Mesenchymal stem cell (in vitro differentiated cells and primary cell): ENCODE results near the gene IRF2BP2.

Experiments used
- DNase-seq: peaks from one replicate; pipeline ENCODE4 v3.0.0-alpha.2; 2013
- H2AFZ ChIP-seq: one replicate; pipeline ENCODE4 v1.6.1; 2013; ENCODE audit warnings: low read depth, mild to moderate bottlenecking, control low read depth, inconsistent platforms, low read length, moderate library complexity
- H2AK5ac ChIP-seq: 2 replicates; pipeline ENCODE4 v1.6.1; 2013; ENCODE audit warnings: low read length, moderate library complexity, mild to moderate bottlenecking, inconsistent platforms; ENCODE audit not compliant: severe bottlenecking
- H2BK120ac ChIP-seq: one replicate; pipeline ENCODE4 v1.6.1; 2013; ENCODE audit warnings: low read depth, mild to moderate bottlenecking, inconsistent platforms, low read length, moderate library complexity
- H2BK12ac ChIP-seq, 2 experiments: one replicate each; pipeline ENCODE4 v1.6.1; 2013; ENCODE audit warnings: inconsistent platforms in 2 of 2, low read length in 2 of 2, mild to moderate bottlenecking in 2 of 2, moderate library complexity in 2 of 2, control low read depth in 1 of 2
- H2BK15ac ChIP-seq: one replicate; pipeline ENCODE4 v1.6.1; 2013; ENCODE audit warnings: mild to moderate bottlenecking, low read depth, inconsistent platforms; ENCODE audit not compliant: poor library complexity, severe bottlenecking
- H2BK5ac ChIP-seq: 2 replicates; pipeline ENCODE4 v1.6.1; 2013; ENCODE audit warnings: low read depth, mild to moderate bottlenecking, low read length, control low read depth, inconsistent platforms; ENCODE audit not compliant: poor library complexity, severe bottlenecking
- H3K14ac ChIP-seq, 2 experiments: one replicate each; pipeline ENCODE4 v1.6.1; 2013; ENCODE audit warnings: inconsistent platforms in 2 of 2, low read length in 2 of 2, control low read depth in 1 of 2, mild to moderate bottlenecking in 1 of 2, moderate library complexity in 1 of 2
- H3K18ac ChIP-seq, 2 experiments: one replicate each; pipeline ENCODE4 v1.6.1; 2013; ENCODE audit warnings: inconsistent platforms in 2 of 2, low read length in 2 of 2, control low read depth in 1 of 2, low read depth in 1 of 2, mild to moderate bottlenecking in 1 of 2
- H3K23ac ChIP-seq, 2 experiments: one replicate each; pipeline ENCODE4 v1.6.1; 2013; ENCODE audit warnings: inconsistent platforms in 2 of 2, low read length in 2 of 2, mild to moderate bottlenecking in 2 of 2, moderate library complexity in 2 of 2, control low read depth in 1 of 2
- H3K27ac ChIP-seq: 2 replicates; pipeline ENCODE4 v1.5.1; 2013; ENCODE audit warnings: mild to moderate bottlenecking, moderate library complexity, low read length, control low read depth, inconsistent platforms; ENCODE audit not compliant: poor library complexity, severe bottlenecking
- H3K27me3 ChIP-seq, 2 experiments: 2 replicates each; pipeline versions ENCODE4 v1.6.1 to v1.7.0; 2013; ENCODE audit warnings: low read length in 2 of 2, mild to moderate bottlenecking in 2 of 2, moderate library complexity in 2 of 2, control low read depth in 1 of 2, inconsistent platforms in 1 of 2; ENCODE audit not compliant: control insufficient read depth in 1 of 2, insufficient read depth in 1 of 2
- H3K36me3 ChIP-seq, 2 experiments: 2 replicates each; pipeline versions ENCODE4 v1.6.1 to v1.7.0; 2013; ENCODE audit warnings: low read length in 2 of 2, control low read depth in 1 of 2, inconsistent platforms in 1 of 2, low read depth in 1 of 2, mild to moderate bottlenecking in 1 of 2; ENCODE audit not compliant: insufficient read depth in 2 of 2, control insufficient read depth in 1 of 2
- H3K4ac ChIP-seq, 2 experiments: one replicate each; pipeline ENCODE4 v1.6.1; 2013; ENCODE audit warnings: inconsistent platforms in 2 of 2, low read length in 2 of 2, mild to moderate bottlenecking in 2 of 2, moderate library complexity in 2 of 2, control low read depth in 1 of 2, low read depth in 1 of 2
- H3K4me1 ChIP-seq: 2 replicates; pipeline ENCODE4 v1.6.1; 2013; ENCODE audit warnings: low read depth, low read length, control low read depth; ENCODE audit not compliant: control insufficient read depth, insufficient read depth
- H3K4me2 ChIP-seq: 2 replicates; pipeline ENCODE4 v1.6.1; 2013; ENCODE audit warnings: low read length, mild to moderate bottlenecking, inconsistent platforms; ENCODE audit not compliant: poor library complexity, severe bottlenecking
- H3K4me3 ChIP-seq, 2 experiments: 2 replicates each; pipeline versions ENCODE4 v1.5.1 to v1.7.0; 2013; ENCODE audit warnings: low read length in 2 of 2, mild to moderate bottlenecking in 2 of 2, control low read depth in 1 of 2, low read depth in 1 of 2; ENCODE audit not compliant: insufficient read depth in 1 of 2
- H3K79me1 ChIP-seq: replicated peaks from 2 replicates; pipeline ENCODE4 v1.6.1; 2013; ENCODE audit warnings: mild to moderate bottlenecking, control low read depth, low read length, inconsistent platforms; ENCODE audit not compliant: poor library complexity, severe bottlenecking
- H3K9ac ChIP-seq: 2 replicates; pipeline ENCODE4 v1.7.0; 2013; ENCODE audit warnings: mild to moderate bottlenecking, low read length, moderate library complexity
- H3K9me3 ChIP-seq: 2 replicates; pipeline ENCODE4 v1.7.0; 2013; ENCODE audit warnings: mild to moderate bottlenecking, low read length; ENCODE audit not compliant: control insufficient read depth
- H4K8ac ChIP-seq: one replicate; pipeline ENCODE4 v1.6.1; 2013; ENCODE audit warnings: inconsistent platforms, mild to moderate bottlenecking, low read length, moderate library complexity
- H4K91ac ChIP-seq: one replicate; pipeline ENCODE4 v1.6.1; 2013; ENCODE audit warnings: mild to moderate bottlenecking, low read length, inconsistent platforms
- WGBS: methylation state at CpG from one replicate; pipeline ENCODE4 v1.1.7; 2013; ENCODE audit warnings: mixed read lengths; 5-methylcytosine and 5-hydroxymethylcytosine counted together

The IRF2BP2 gene

GRCh38 chr1:234600418-234601281 lies 9.3 kb downstream of the IRF2BP2 start:
- no peaks in the 10 kb centered on the region for H3K79me1 ChIP-seq
- DNase-seq = peak; percentile 49
- 38% methylated on average over 9 of the region's 11 CpGs for WGBS
- H2AK5ac ChIP-seq = no peak overlapping the region
- H2BK5ac ChIP-seq = no peak overlapping the region
- H3K4me1 ChIP-seq = peaks cover 1% of the 10 kb centered on the region
- H3K23ac ChIP-seq = no peak overlapping the region
- H4K91ac ChIP-seq = peak overlapping the region; percentile 47
- H3K9me3 ChIP-seq = no peaks in the 10 kb centered on the region
- no peak overlapping the region for H2BK120ac ChIP-seq
- H3K9ac ChIP-seq = peak overlapping the region; percentile 100
- no peak overlapping the region for H4K8ac ChIP-seq
- H3K27ac ChIP-seq = peak overlapping the region; percentile 74
- H2AFZ ChIP-seq = no peak overlapping the region
- no peaks in the 10 kb centered on the region for H3K27me3 ChIP-seq
- no peak overlapping the region for H3K14ac ChIP-seq
- peaks cover 0 to 40% of the 10 kb centered on the region in 2 experiments for H3K36me3 ChIP-seq
- H2BK15ac ChIP-seq = peak overlapping the region; percentile 67
- peak overlapping the region; percentile 28 to 64 for H3K4me3 ChIP-seq
- H2BK12ac ChIP-seq = peak overlapping the region in 1 of 2 experiments; percentile 92
- H3K4ac ChIP-seq = no peak overlapping the region
- H3K4me2 ChIP-seq = peak overlapping the region; percentile 37
- peak overlapping the region in 1 of 2 experiments; percentile 74 for H3K18ac ChIP-seq

GRCh38 chr1:234599617-234600417 lies 10.2 kb downstream of the IRF2BP2 start:
- no peaks in the 10 kb centered on the region for H3K79me1 ChIP-seq
- no peak overlapping the region for H3K23ac ChIP-seq
- peak overlapping the region; percentile 85 for H2BK120ac ChIP-seq

GRCh38 chr1:234598974-234599616 lies 10.9 kb downstream of the IRF2BP2 start:
- Histone ChIP-seq H3K23ac (no peak overlapping the region), H3K36me3 (peaks cover 0 to 25% of the 10 kb centered on the region in 2 experiments)

More at GRCh38 chr1:234599617-234600417, 10.2 kb downstream of the IRF2BP2 start:
- Histone ChIP-seq H4K91ac (peak overlapping the region; percentile 79), H3K36me3 (peaks cover 0 to 32% of the 10 kb centered on the region in 2 experiments), H4K8ac (peak overlapping the region; percentile 71), H3K14ac (peak overlapping the region in 1 of 2 experiments; percentile 75), H2BK15ac (peak overlapping the region; percentile 93), H3K4me2 (peak overlapping the region; percentile 87), H3K9me3 (no peaks in the 10 kb centered on the region), H2AFZ (peak overlapping the region; percentile 51), H2BK12ac (peak overlapping the region in 1 of 2 experiments; percentile 89), H3K4me3 (peak overlapping the region; percentile 61 to 80), H3K27ac (peak overlapping the region; percentile 82), H3K27me3 (no peaks in the 10 kb centered on the region), H3K4ac (peak overlapping the region; percentile 51 to 91), H2BK5ac (peak overlapping the region; percentile 57), H3K18ac (peak overlapping the region; percentile 92 to 93), H2AK5ac (no peak overlapping the region), H3K4me1 (peaks cover 1% of the 10 kb centered on the region), H3K9ac (peak overlapping the region; percentile 100)
- DNase-seq = peak; percentile 92
- WGBS = 1% methylated on average over 52 of the region's 87 CpGs

More at GRCh38 chr1:234598974-234599616, 10.9 kb downstream of the IRF2BP2 start:
- H2BK12ac ChIP-seq = no peak overlapping the region
- H2AK5ac ChIP-seq = no peak overlapping the region
- H3K14ac ChIP-seq = no peak overlapping the region
- H4K91ac ChIP-seq = no peak overlapping the region
- DNase-seq = peak; percentile 54
- H3K4me1 ChIP-seq = peaks cover 1% of the 10 kb centered on the region
- no peak overlapping the region for H4K8ac ChIP-seq
- no peak overlapping the region for H2BK120ac ChIP-seq
- H3K79me1 ChIP-seq = no peaks in the 10 kb centered on the region
- no CpG with 5 or more reads among the region's 1 CpG for WGBS
- peak overlapping the region; percentile 87 for H3K4me2 ChIP-seq
- no peak overlapping the region for H2AFZ ChIP-seq
- H3K9ac ChIP-seq = peak overlapping the region; percentile 92
- peak overlapping the region in 1 of 2 experiments; percentile 93 for H3K18ac ChIP-seq
- H3K4ac ChIP-seq = no peak overlapping the region
- H2BK5ac ChIP-seq = no peak overlapping the region
- H2BK15ac ChIP-seq = no peak overlapping the region
- peak overlapping the region in 1 of 2 experiments; percentile 80 for H3K4me3 ChIP-seq
- no peaks in the 10 kb centered on the region for H3K9me3 ChIP-seq
- no peaks in the 10 kb centered on the region for H3K27me3 ChIP-seq
- peak overlapping the region; percentile 82 for H3K27ac ChIP-seq
